AG09319 (cell line): ENCODE data around the gene CLTC.

ENCODE experiments used
- DNase-seq: peaks from one replicate; pipeline ENCODE4 v3.0.0-alpha.2; 2010; ENCODE audit warnings: low read depth; ENCODE audit errors: extremely low read depth
- TF ChIP-seq, protein P1 (sequence below): IDR thresholded peaks from 2 replicates; pipeline ENCODE4 v1.5.1; 2011; ENCODE audit warnings: low read depth, mild to moderate bottlenecking, inconsistent platforms, low read length, moderate library complexity

Gene CLTC

GRCh38 chr17:59643159-59644140, 23.8 kb downstream of the CLTC start:
- TF ChIP-seq, protein P1, sequence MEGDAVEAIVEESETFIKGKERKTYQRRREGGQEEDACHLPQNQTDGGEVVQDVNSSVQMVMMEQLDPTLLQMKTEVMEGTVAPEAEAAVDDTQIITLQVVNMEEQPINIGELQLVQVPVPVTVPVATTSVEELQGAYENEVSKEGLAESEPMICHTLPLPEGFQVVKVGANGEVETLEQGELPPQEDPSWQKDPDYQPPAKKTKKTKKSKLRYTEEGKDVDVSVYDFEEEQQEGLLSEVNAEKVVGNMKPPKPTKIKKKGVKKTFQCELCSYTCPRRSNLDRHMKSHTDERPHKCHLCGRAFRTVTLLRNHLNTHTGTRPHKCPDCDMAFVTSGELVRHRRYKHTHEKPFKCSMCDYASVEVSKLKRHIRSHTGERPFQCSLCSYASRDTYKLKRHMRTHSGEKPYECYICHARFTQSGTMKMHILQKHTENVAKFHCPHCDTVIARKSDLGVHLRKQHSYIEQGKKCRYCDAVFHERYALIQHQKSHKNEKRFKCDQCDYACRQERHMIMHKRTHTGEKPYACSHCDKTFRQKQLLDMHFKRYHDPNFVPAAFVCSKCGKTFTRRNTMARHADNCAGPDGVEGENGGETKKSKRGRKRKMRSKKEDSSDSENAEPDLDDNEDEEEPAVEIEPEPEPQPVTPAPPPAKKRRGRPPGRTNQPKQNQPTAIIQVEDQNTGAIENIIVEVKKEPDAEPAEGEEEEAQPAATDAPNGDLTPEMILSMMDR, result no peak
- no peak for DNase-seq

DNA sequence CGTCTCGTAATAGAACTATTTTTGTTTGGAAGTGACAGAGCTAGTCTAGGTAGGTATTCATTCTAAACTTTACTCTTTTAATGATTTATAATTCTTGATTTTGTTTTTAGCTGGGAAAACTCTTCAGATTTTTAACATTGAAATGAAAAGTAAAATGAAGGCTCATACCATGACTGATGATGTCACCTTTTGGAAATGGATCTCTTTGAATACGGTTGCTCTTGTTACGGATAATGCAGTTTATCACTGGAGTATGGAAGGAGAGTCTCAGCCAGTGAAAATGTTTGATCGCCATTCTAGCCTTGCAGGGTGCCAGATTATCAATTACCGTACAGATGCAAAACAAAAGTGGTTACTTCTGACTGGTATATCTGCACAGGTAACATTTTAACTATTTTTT, 27.6 kb downstream of the CLTC start:
- TF ChIP-seq, protein P1, result no peak
- DNase-seq, result no peak

DNA sequence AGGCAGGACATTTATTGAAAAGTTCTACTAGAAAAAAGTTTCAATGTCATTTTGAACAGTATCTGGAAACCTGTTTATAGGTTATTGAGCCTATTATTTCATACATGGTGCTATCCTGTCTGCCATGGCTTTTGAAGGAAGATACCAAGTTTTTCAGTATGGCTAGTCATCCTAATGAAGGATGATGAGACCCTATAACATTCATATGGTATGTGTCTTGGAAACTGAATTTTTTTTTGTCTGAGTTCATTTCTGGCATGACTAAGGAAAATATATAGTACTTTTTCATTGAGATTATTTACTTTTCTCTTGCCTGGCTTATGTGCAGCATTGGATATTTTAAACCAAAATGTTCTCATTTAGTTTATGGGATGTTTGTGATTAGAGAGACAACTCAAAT, 30.2 kb downstream of the CLTC start:
- DNase-seq, result no peak

GRCh38 chr17:59650642-59651041, 30.9 kb downstream of the CLTC start:
- no peak for DNase-seq
- TF ChIP-seq, protein P1, result no peak

More for the DNA sequence above, 30.2 kb downstream of the CLTC start:
- TF ChIP-seq, protein P1, result no peak

GRCh38 chr17:59651346-59651745, 31.7 kb downstream of the CLTC start:
- DNase-seq, result no peak
- TF ChIP-seq, protein P1, result no peak

- DNase-seq, result peak; percentile 54
- TF ChIP-seq, protein P1, result no peak
Observed at GRCh38 chr17:59652119-59652518, 32.4 kb downstream of the CLTC start.

GRCh38 chr17:59656624-59657023, 36.9 kb downstream of the CLTC start:
- peak; percentile 57 for DNase-seq

- TF ChIP-seq, protein P1, result no peak
Observed at GRCh38 chr17:59666235-59666634, 46.5 kb downstream of the CLTC start.

More at GRCh38 chr17:59666235-59666634, 46.5 kb downstream of the CLTC start:
- DNase-seq, result no peak
